Amniotic epithelial cell (primary cell): ENCODE results near the gene PAQR4.

Source experiments
- DNase-seq: peaks from one replicate; pipeline ENCODE4 v3.0.0-alpha.2; 2010; ENCODE audit warnings: low read depth

The PAQR4 gene

GRCh38 chr16:3007059-3007956 lies 38.2 kb downstream of the PAQR4 start:
- no peak for DNase-seq

GRCh38 chr16:3007957-3008689 lies 39.0 kb downstream of the PAQR4 start:
- DNase-seq = no peak

- no peak for DNase-seq
These were observed 39.5 kb downstream of the PAQR4 start for GRCh38 chr16:3008690-3009037.

- DNase-seq = no peak
These were observed 40.6 kb downstream of the PAQR4 start for GRCh38 chr16:3009568-3010390.

GRCh38 chr16:3010510-3010909 lies 41.4 kb downstream of the PAQR4 start:
- no peak for DNase-seq

GRCh38 chr16:3012246-3012645 lies 43.1 kb downstream of the PAQR4 start:
- DNase-seq = no peak

- no peak for DNase-seq
These were observed 43.8 kb downstream of the PAQR4 start, which contains the start of gene CLDN9 for GRCh38 chr16:3012828-3013420. CLDN9 (plus strand) TSS chr16:3012923; CDS start chr16:3013363, 440 bp downstream.

- no peak for DNase-seq
These were observed 44.4 kb downstream of the PAQR4 start for GRCh38 chr16:3013491-3013951.

GRCh38 chr16:3013998-3014690 lies 45.0 kb downstream of the PAQR4 start:
- no peak for DNase-seq

GRCh38 chr16:3014971-3015370 lies 45.8 kb downstream of the PAQR4 start:
- DNase-seq = no peak

GRCh38 chr16:3015865-3016521 lies 46.8 kb downstream of the PAQR4 start:
- no peak for DNase-seq

- DNase-seq = no peak
These were observed 48.2 kb downstream of the PAQR4 start for GRCh38 chr16:3017344-3017743.

GRCh38 chr16:3017794-3018506 lies 48.8 kb downstream of the PAQR4 start, which contains the start of gene CLDN6:
CLDN6 (minus strand) TSS chr16:3018183; CDS start chr16:3016021, 2,162 bp downstream.
- DNase-seq = no peak

GRCh38 chr16:3019594-3020246 lies 50.6 kb downstream of the PAQR4 start:
- DNase-seq = no peak

- DNase-seq = peak; percentile 51
These were observed 51.1 kb downstream of the PAQR4 start, which contains the start of gene TNFRSF12A for GRCh38 chr16:3020247-3020603. TNFRSF12A (plus strand) TSS chr16:3020368; CDS start chr16:3020398, 30 bp downstream.

GRCh38 chr16:3020604-3021448 lies 51.7 kb downstream of the PAQR4 start:
- peak; percentile 84 for DNase-seq

- DNase-seq = peak; percentile 94
These were observed 52.5 kb downstream of the PAQR4 start for GRCh38 chr16:3021449-3022207.
